Stimulated activated CD4-positive, alpha-beta T cell treated with anti-CD3 and anti-CD28 coated beads, Interleukin-4, amount 100 ng/mL, for 1 hour (primary cell): Measurements from ENCODE around the gene KRTAP4-6.
"Not testable (repeated sequence)": the region's sequence is repeated elsewhere in the genome, so short reads cannot be mapped to it uniquely, and the experiment has no call there.

ENCODE experiments used
- DNase-seq: peaks from one replicate; pipeline ENCODE4 v3.0.0-alpha.2; 2020

Gene KRTAP4-6

GRCh38 chr17:41104386-41105038 is 35.8 kb downstream of the KRTAP4-6 start:
- DNase-seq: not testable (repeated sequence)

GRCh38 chr17:41103896-41104295 is 36.4 kb downstream of the KRTAP4-6 start:
- no peak for DNase-seq

GRCh38 chr17:41101586-41102259 is 38.6 kb downstream of the KRTAP4-6 start, which contains the start of gene KRTAP4-16:
Gene KRTAP4-16 (minus strand): TSS chr17:41102209. CDS start chr17:41102209, 0 bp downstream.
- no peak for DNase-seq

- DNase-seq: not testable (repeated sequence)
Measured at GRCh38 chr17:41099682-41100480, 40.5 kb downstream of the KRTAP4-6 start.

GRCh38 chr17:41098481-41098880 is 41.9 kb downstream of the KRTAP4-6 start:
- DNase-seq: no peak

- no peak for DNase-seq
Measured at GRCh38 chr17:41098042-41098441, 42.3 kb downstream of the KRTAP4-6 start, which contains the start of gene KRTAP4-8. Gene KRTAP4-8 (minus strand): TSS chr17:41098142. CDS start chr17:41098084, 58 bp downstream.

GRCh38 chr17:41096055-41096454 is 44.3 kb downstream of the KRTAP4-6 start:
- DNase-seq: no peak
